PC-3 (cell line): Measurements from ENCODE around the gene ASH1L. TPM values are rescaled to one million over a fixed set of nuclear protein-coding genes. Genes with fewer than 3 reads are reported as not detected.
A peak's percentile ranks its signal among the peaks of the same experiment; 100 is the strongest.
"Not testable (repeated sequence)": the region's sequence is repeated elsewhere in the genome, so short reads cannot be mapped to it uniquely, and the experiment has no call there.

Experiments
- ATAC-seq: fragments of 200-7000 bp; cut with Tn5 transposase; 2 replicates; pipeline ENCODE4 v1.9.1; 2020; ENCODE audit warnings: mild to moderate bottlenecking, moderate library complexity
- BruUV-seq: library from RNA; stranded (reverse); fragments of 400-500 nt; replicated peaks from 2 replicates; lab custom pipeline; 2021; lab: Mats Ljungman, UMichigan
- CTCF ChIA-PET: fragments of 300-600 bp; sonication (Branson Sonifier 250); formaldehyde crosslinking; loops from one replicate; lab custom pipeline; 2022; ENCODE audit warnings: antibody characterized with exemption; lab: Charles Lee
- POLR2A ChIA-PET: fragments of 300-600 bp; sonication (Branson Sonifier 250); formaldehyde crosslinking; loops from one replicate; lab custom pipeline; 2022; ENCODE audit warnings: antibody characterized with exemption; ENCODE audit not compliant: unreplicated experiment; lab: Charles Lee
- DNase-seq: peaks from one replicate; pipeline ENCODE4 v3.0.0-alpha.2; 2015
- H2AFZ ChIP-seq: fragments of 300-600 bp; sonication (generic); 2 replicates; pipeline ENCODE4 v1.6.0; 2016; ENCODE audit warnings: antibody characterized with exemption, low read length
- H3F3A ChIP-seq: fragments of 300-600 bp; sonication (generic); one replicate; pipeline ENCODE4 v1.6.0; 2017; ENCODE audit warnings: antibody characterized with exemption, low read length, control low read depth, mild to moderate bottlenecking; ENCODE audit not compliant: unreplicated experiment
- H3K27ac ChIP-seq: fragments of 300-600 bp; sonication (generic); 2 replicates; pipeline ENCODE4 v1.5.1; 2016; ENCODE audit warnings: mild to moderate bottlenecking, low read length
- H3K27me3 ChIP-seq: fragments of 300-600 bp; sonication (generic); 2 replicates; pipeline ENCODE4 v1.6.1; 2016; ENCODE audit warnings: low read length, mixed read lengths
- H3K36me3 ChIP-seq: fragments of 300-600 bp; sonication (generic); 2 replicates; pipeline ENCODE4 v1.6.1; 2016; ENCODE audit warnings: low read depth, mixed run types, low read length, mixed read lengths
- H3K4me1 ChIP-seq: fragments of 300-600 bp; sonication (generic); 2 replicates; pipeline ENCODE4 v1.5.1; 2016; ENCODE audit warnings: low read length; ENCODE audit not compliant: insufficient read depth
- H3K4me2 ChIP-seq: fragments of 300-600 bp; sonication (generic); 2 replicates; pipeline ENCODE4 v1.6.0; 2016; ENCODE audit warnings: low read length
- H3K4me3 ChIP-seq: fragments of 300-600 bp; sonication (generic); 2 replicates; pipeline ENCODE4 v1.5.1; 2016; ENCODE audit warnings: mild to moderate bottlenecking, low read length, mixed read lengths
- H3K79me2 ChIP-seq: fragments of 300-600 bp; sonication (generic); 2 replicates; pipeline ENCODE4 v1.6.1; 2017; ENCODE audit warnings: low read length, mixed read lengths
- H3K9ac ChIP-seq: fragments of 300-600 bp; sonication (generic); 2 replicates; pipeline ENCODE4 v1.6.0; 2016; ENCODE audit warnings: mild to moderate bottlenecking, low read length
- H3K9me2 ChIP-seq: fragments of 300-600 bp; sonication (generic); replicated peaks from 2 replicates; pipeline ENCODE4 v1.6.1; 2016; ENCODE audit warnings: mixed run types, low read length, mixed read lengths
- H3K9me3 ChIP-seq: fragments of 300-600 bp; sonication (generic); 2 replicates; pipeline ENCODE4 v1.6.1; 2016; ENCODE audit warnings: low read length, mixed read lengths
- H4K20me1 ChIP-seq: fragments of 300-600 bp; sonication (generic); 2 replicates; pipeline ENCODE4 v1.6.1; 2016; ENCODE audit warnings: low read length, mixed read lengths
- CTCF ChIP-seq: fragments of 300-600 bp; sonication (generic); conservative IDR thresholded peaks from 2 replicates; pipeline ENCODE4 v1.5.1; 2017; ENCODE audit warnings: antibody characterized with exemption, low read depth, mild to moderate bottlenecking, low read length
- EZH2 ChIP-seq: fragments of 300-600 bp; sonication (generic); IDR thresholded peaks from one replicate; pipeline ENCODE4 v1.6.1; 2017; ENCODE audit warnings: antibody characterized with exemption, mild to moderate bottlenecking, low read length; ENCODE audit not compliant: unreplicated experiment
- intact Hi-C: fragments of 100-400 bp; cut with micrococcal nuclease; formaldehyde crosslinking; loops from 2 replicates; pipeline ENCODE4 v1.9.0; 2023
- total RNA-seq: library from RNA; depleted of rRNA; stranded (reverse); fragments of >200 nt; gene quantifications from 2 replicates; pipeline ENCODE4 v1.2.3, GENCODE V29; 2014

The ASH1L gene
- total RNA-seq, 1 experiment from 2014 or later, result 27.6 TPM

GRCh38 chr1:155591770-155592169 lies 29.2 kb upstream of the ASH1L start:
- ATAC-seq, result peak; percentile 79
- H3K79me2 ChIP-seq, result no peaks in the 10 kb centered on the region
- no peaks in the 10 kb centered on the region for H3K27me3 ChIP-seq
- no peak overlapping the region for H3K27ac ChIP-seq
- H3K9me3 ChIP-seq, result no peaks in the 10 kb centered on the region
- no peaks in the 10 kb centered on the region for H3K36me3 ChIP-seq
- CTCF ChIA-PET, result no interaction called here
- H2AFZ ChIP-seq, result 0 out of 2 replicates have a peak overlapping the region, but pooled peaks have one; percentile 42
- H3K9ac ChIP-seq, result no peak overlapping the region
- intact Hi-C loops, result loop anchor here (1.0 to 5.0 kb wide), 2 partner anchors 313 to 414 kb away; no protein-coding TSS in a partner anchor
- peak; percentile 82 for DNase-seq
- no TSS peak for BruUV-seq
- H3K4me3 ChIP-seq, result no peak overlapping the region
- POLR2A ChIA-PET, result no interaction called here
- no peaks in the 10 kb centered on the region for H3K4me1 ChIP-seq
- H4K20me1 ChIP-seq, result no peaks in the 10 kb centered on the region
- H3K9me2 ChIP-seq, result no peaks in the 10 kb centered on the region
- H3F3A ChIP-seq, result no peaks in the 10 kb centered on the region
- TF ChIP-seq EZH2, result no peak
- peak; percentile 75 for TF ChIP-seq CTCF
- H3K4me2 ChIP-seq, result no peak overlapping the region

DNA sequence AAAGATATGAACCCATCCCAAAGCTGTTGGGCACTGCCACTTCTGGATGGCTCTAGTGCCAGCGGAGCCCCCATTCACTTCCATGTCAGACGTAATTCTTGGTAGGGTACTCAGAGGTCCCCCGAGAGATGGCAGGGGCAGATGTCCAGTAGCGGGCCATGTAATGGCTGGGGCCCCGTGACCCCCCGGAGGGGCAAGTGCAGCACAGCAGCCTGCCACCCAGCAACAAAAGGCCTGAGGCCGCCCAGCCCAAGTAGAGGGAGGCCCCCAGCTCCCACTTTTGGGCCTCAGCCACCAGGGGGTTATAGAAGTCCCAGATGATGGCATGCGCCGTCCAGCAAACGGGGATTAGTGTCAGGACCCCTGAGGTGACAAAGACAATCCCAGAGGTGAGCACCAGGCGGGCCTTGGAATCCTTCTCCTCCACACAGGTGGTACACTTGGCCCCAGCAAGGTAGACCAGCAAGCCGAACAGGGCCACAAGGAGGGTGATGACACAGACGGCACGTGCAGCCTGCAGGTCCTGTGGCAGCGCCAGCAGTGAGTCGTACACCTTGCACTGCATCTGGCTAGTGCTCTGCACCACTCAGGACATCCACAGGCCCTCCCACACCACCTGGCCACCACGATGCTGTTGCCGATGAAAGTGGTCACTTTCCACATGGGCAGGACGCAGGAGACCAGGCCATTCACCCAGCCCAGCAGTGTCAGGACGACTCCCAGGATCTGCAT lies 28.1 kb upstream of the ASH1L start:
- H3K9me3 ChIP-seq, H3K9me2 ChIP-seq, DNase-seq, H3K79me2 ChIP-seq, CTCF ChIA-PET, H3K27ac ChIP-seq, H2AFZ ChIP-seq, H4K20me1 ChIP-seq, H3K4me1 ChIP-seq, POLR2A ChIA-PET, H3F3A ChIP-seq, H3K36me3 ChIP-seq, BruUV-seq, H3K4me3 ChIP-seq, H3K27me3 ChIP-seq, H3K4me2 ChIP-seq, H3K9ac ChIP-seq: not testable (repeated sequence)
- intact Hi-C loops, result loop anchor here (5.0 kb wide), 1 partner anchor 413 kb away; no protein-coding TSS in a partner anchor
- ATAC-seq, result peak; percentile 35; the same call in 1 of the 2 replicates

DNA sequence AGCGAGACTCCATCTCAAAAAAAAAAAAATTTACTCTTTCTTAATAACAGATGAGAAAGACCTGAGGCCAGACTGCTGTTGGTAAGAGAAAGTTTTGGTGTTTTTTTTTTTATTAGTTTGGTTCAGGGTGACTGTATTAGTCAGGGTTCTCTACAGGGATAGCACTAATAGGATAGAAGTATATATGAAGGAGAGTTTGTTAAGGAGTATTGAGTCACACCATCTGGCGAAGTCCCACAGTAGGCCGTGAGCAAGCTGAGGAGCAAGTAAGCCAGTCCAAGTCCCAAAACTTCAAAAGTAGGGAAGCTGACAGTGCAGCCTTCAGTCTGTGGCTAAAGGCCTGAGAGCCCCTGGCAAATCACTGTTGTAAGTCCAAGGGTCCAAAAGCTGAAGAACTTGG lies 26.7 kb upstream of the ASH1L start:
- H3K36me3 ChIP-seq, ATAC-seq, H3K4me3 ChIP-seq, H3K4me2 ChIP-seq, BruUV-seq, H3K27ac ChIP-seq, H2AFZ ChIP-seq, H4K20me1 ChIP-seq, H3K4me1 ChIP-seq, intact Hi-C loops, CTCF ChIA-PET, H3F3A ChIP-seq, DNase-seq, H3K9ac ChIP-seq, H3K27me3 ChIP-seq, H3K9me2 ChIP-seq, H3K79me2 ChIP-seq, H3K9me3 ChIP-seq: not testable (repeated sequence)
- POLR2A ChIA-PET, result interaction anchor here (0.6 kb wide), 1 partner anchor 26 kb away, joined by 4 read pairs; the partner anchor contains the start of gene ASH1L

DNA sequence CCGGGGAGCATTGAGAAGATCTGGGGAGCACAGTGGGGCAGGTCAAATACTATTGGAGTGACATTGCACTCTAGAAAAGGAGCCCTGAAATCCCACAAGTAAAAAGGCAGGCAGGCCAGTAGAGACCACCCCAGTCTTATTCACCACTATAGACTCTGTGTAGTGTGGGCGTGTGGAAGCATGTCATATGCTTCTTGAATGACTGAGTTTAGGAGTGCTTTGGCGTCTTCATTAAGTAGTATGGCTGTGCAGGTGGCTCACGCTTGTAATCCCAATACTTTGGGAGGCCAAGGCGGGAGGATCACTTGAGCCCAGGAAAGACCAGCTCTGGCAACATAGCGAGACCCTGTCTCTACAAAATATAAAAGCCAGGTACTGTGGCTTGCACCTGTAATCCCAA lies 21.2 kb upstream of the ASH1L start:
- H3F3A ChIP-seq, H3K9me2 ChIP-seq, H3K36me3 ChIP-seq, DNase-seq, H3K4me3 ChIP-seq, CTCF ChIA-PET, H3K27ac ChIP-seq, H3K9me3 ChIP-seq, H3K79me2 ChIP-seq, POLR2A ChIA-PET, H3K9ac ChIP-seq, intact Hi-C loops, H4K20me1 ChIP-seq, BruUV-seq, H3K27me3 ChIP-seq, H3K4me2 ChIP-seq, H2AFZ ChIP-seq, H3K4me1 ChIP-seq, ATAC-seq: not testable (repeated sequence)

DNA sequence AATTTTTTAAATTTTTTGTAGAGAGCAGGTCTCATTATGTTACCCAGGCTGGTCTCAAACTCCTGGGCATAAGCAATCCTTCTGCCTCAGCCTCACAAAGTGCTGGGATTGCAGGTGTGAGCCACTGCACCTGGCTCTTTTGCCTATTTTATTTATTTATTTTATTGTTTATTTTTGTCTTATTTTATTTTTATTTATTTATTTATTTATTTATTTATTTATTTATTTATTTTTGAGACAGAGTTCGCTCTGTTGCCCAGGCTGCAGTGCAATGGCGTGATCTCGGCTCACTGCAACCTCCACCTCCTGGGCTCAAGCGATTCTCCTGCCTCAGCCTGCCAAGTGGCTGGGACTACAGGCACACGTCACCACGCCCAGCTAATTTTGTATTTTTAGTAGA lies 13.0 kb upstream of the ASH1L start:
- H3K27me3 ChIP-seq, POLR2A ChIA-PET, H3K4me3 ChIP-seq, DNase-seq, intact Hi-C loops, ATAC-seq, H3K4me2 ChIP-seq, H2AFZ ChIP-seq, H4K20me1 ChIP-seq, H3K27ac ChIP-seq, H3K9me2 ChIP-seq, H3K4me1 ChIP-seq, BruUV-seq, H3K36me3 ChIP-seq, H3F3A ChIP-seq, H3K79me2 ChIP-seq, H3K9ac ChIP-seq, CTCF ChIA-PET, H3K9me3 ChIP-seq: not testable (repeated sequence)
